ENCODE measurements around the gene TBC1D13. TPM values are rescaled to one million over a fixed set of nuclear protein-coding genes. Genes with fewer than 3 reads are reported as not detected.
"Not testable (repeated sequence)": the region's sequence is repeated elsewhere in the genome, so short reads cannot be mapped to it uniquely, and the experiment has no call there.

The TBC1D13 gene
- total and polyA plus RNA-seq, 10 of the 15 experiments (the other 5 are each of a cell fraction or from before 2014, with no cell fraction given) = 3.0 to 23.1 (median 16.5) TPM

DNA sequence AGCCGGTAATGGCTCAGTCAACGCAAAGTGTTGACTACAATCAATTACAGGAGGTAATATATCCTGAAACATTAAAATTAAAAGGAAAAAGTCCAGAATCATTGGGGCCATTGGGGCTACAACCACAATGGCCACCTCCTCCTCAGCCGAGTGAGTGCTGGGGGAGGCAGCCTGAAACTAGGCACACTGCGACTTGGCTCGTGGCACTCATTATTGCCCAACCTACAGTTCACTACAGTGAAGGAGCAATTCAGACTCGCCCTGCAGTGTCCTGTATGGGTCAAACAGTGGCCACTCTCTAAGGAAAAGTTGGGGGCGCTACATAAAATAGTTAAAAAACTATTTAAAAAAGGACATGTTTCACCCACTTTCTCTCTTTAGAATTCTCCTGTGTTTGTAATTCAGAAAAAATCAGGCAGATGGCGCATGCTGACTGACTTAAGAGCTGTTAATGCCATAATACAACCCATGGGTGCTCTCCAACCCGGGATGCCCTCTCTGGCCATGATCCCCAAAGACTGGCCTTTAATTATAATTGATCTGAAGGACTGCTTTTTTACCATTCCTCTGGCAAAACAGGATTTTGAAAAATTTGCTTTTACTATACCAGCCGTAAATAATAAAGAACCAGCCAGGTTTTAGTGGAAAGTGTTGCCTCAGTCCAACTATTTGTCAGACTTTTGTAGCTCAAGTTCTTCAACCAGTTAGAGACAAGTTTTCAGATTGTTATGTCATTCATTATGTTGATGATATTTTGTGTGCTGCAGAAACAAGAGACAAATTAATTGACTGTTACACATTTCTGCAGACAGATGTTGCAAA lies 64.9 kb downstream of the TBC1D13 start:
- not testable (repeated sequence) for FAIRE-seq, ATAC-seq

DNA sequence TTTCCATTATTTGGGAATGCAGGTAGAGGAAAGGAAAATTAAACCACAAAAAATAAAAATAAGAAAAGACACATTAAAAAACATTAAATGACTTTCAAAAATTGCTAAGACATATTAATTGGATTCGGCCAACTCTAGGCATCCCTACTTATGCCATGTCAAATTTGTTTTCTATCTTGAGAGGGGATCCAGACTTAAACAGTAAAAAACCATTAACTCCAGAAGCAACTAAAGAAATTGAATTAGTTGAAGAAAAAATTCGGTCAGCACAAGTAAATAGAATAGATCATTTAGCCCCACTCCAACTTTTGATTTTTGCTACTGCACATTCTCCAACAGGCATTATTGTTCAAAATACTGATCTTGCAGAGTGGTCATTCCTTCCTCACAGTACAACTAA lies 65.6 kb downstream of the TBC1D13 start:
- CTCF ChIA-PET = interaction anchor here (0.8 to 1.7 kb wide), 5 partner anchors 11 to 76 kb away, joined by 3 to 5 read pairs (median 3); partner anchors contain the start of genes KYAT1 and LRRC8A

More for the DNA sequence above, 64.9 kb downstream of the TBC1D13 start:
- 71% methylated on average over 10 of the region's 10 CpGs for WGBS (ENCODE audit: insufficient coverage, insufficient replicate concordance, low lambda C conversion rate, missing lambda C conversion rate)
- H3K27me3 ChIP-seq (replicated peaks in 1 of 2; ENCODE audit: control insufficient read depth in 2 of 2, insufficient read depth in 2 of 2, low read length in 1 of 2); H3K27ac ChIP-seq (ENCODE audit: control insufficient read depth, insufficient read depth); H3K9ac ChIP-seq (ENCODE audit: control insufficient read depth, insufficient read depth, low read length); SMC1A ChIA-PET (ENCODE audit: uncharacterized antibody, unreplicated experiment); RAD21 ChIA-PET (ENCODE audit: unreplicated experiment); H4K20me1 ChIP-seq (ENCODE audit: control insufficient read depth, insufficient read depth); POLR2A ChIA-PET; H3K9me3 ChIP-seq (replicated peaks; ENCODE audit: control insufficient read depth, insufficient read depth, low read length); H3K4me1 ChIP-seq (ENCODE audit: control insufficient read depth, insufficient read depth, low read length); H3K36me3 ChIP-seq (ENCODE audit: control insufficient read depth in 2 of 2, insufficient read depth in 2 of 2, low read length in 1 of 2); intact Hi-C loops (cut with micrococcal nuclease; ENCODE audit: unreplicated experiment); DNase-seq (ENCODE audit: low read depth, low spot score); H3K4me2 ChIP-seq (ENCODE audit: control insufficient read depth, insufficient read depth); H3K4me3 ChIP-seq; H2AFZ ChIP-seq (ENCODE audit: control insufficient read depth, low read depth, low read length); H3K79me2 ChIP-seq (ENCODE audit: control insufficient read depth, insufficient read depth, low read length); in situ Hi-C loops (cut with MboI); BruUV-seq (replicated peaks): not testable (repeated sequence)
- TF ChIP-seq CTCF (IDR thresholded peaks at IDR 0.05 in 2 of 3, conservative IDR thresholded peaks at IDR 0.05 in 1 of 3; ENCODE audit: control insufficient read depth in 2 of 3, extremely low read depth in 1 of 3, insufficient read depth in 1 of 3, low read depth in 3 of 3, low read length in 3 of 3) (peak; percentile 16 to 39 (median 28); a peak in 4 of 6 replicates), RAD21 (IDR thresholded peaks at IDR 0.05; ENCODE audit: insufficient read depth, low read depth, low read length) (0 out of 2 replicates have a peak, but pooled peaks have one; percentile 13)
- CTCF ChIA-PET = interaction anchor here (0.8 to 1.7 kb wide), 4 partner anchors 24 to 77 kb away, joined by 3 to 5 read pairs (median 4); partner anchors contain the start of genes KYAT1 and LRRC8A

GRCh38 chr9:128854454-128854853 lies 67.4 kb downstream of the TBC1D13 start:
- H4K20me1 ChIP-seq (ENCODE audit: control insufficient read depth, insufficient read depth); in situ Hi-C loops (cut with MboI); H3K4me1 ChIP-seq (ENCODE audit: control insufficient read depth, insufficient read depth, low read length); H3K4me2 ChIP-seq (ENCODE audit: control insufficient read depth, insufficient read depth); H3K9me3 ChIP-seq (replicated peaks; ENCODE audit: control insufficient read depth, insufficient read depth, low read length); H3K27ac ChIP-seq (ENCODE audit: control insufficient read depth, insufficient read depth); FAIRE-seq; intact Hi-C loops (cut with micrococcal nuclease; ENCODE audit: unreplicated experiment); H3K4me3 ChIP-seq; BruUV-seq (replicated peaks); DNase-seq (ENCODE audit: low read depth, low spot score); H3K27me3 ChIP-seq (replicated peaks in 1 of 2; ENCODE audit: control insufficient read depth in 2 of 2, insufficient read depth in 2 of 2, low read length in 1 of 2); RAD21 ChIA-PET (ENCODE audit: unreplicated experiment); POLR2A ChIA-PET; ATAC-seq; H3K36me3 ChIP-seq (ENCODE audit: control insufficient read depth in 2 of 2, insufficient read depth in 2 of 2, low read length in 1 of 2); H2AFZ ChIP-seq (ENCODE audit: control insufficient read depth, low read depth, low read length); H3K9ac ChIP-seq (ENCODE audit: control insufficient read depth, insufficient read depth, low read length); H3K79me2 ChIP-seq (ENCODE audit: control insufficient read depth, insufficient read depth, low read length): not testable (repeated sequence)
- SMC1A ChIA-PET (ENCODE audit: uncharacterized antibody, unreplicated experiment) = interaction anchor here (0.6 to 1.4 kb wide), 3 partner anchors 8 to 143 kb away, joined by 3 read pairs; no protein-coding TSS in a partner anchor
- CTCF ChIA-PET = interaction anchor here (0.9 kb wide), 2 partner anchors 26 to 74 kb away, joined by 3 read pairs; no protein-coding TSS in a partner anchor
- 96% methylated on average over 6 of the region's 6 CpGs for WGBS (ENCODE audit: insufficient coverage, insufficient replicate concordance, low lambda C conversion rate, missing lambda C conversion rate)

More for the DNA sequence above, 65.6 kb downstream of the TBC1D13 start:
- BruUV-seq (replicated peaks); POLR2A ChIA-PET; H3K27ac ChIP-seq (ENCODE audit: control insufficient read depth, insufficient read depth); H3K4me2 ChIP-seq (ENCODE audit: control insufficient read depth, insufficient read depth); FAIRE-seq; H3K9me3 ChIP-seq (replicated peaks; ENCODE audit: control insufficient read depth, insufficient read depth, low read length); H3K79me2 ChIP-seq (ENCODE audit: control insufficient read depth, insufficient read depth, low read length); ATAC-seq; H3K27me3 ChIP-seq (replicated peaks in 1 of 2; ENCODE audit: control insufficient read depth in 2 of 2, insufficient read depth in 2 of 2, low read length in 1 of 2); intact Hi-C loops (cut with micrococcal nuclease; ENCODE audit: unreplicated experiment); H3K36me3 ChIP-seq (ENCODE audit: control insufficient read depth in 2 of 2, insufficient read depth in 2 of 2, low read length in 1 of 2); H4K20me1 ChIP-seq (ENCODE audit: control insufficient read depth, insufficient read depth); in situ Hi-C loops (cut with MboI); H3K9ac ChIP-seq (ENCODE audit: control insufficient read depth, insufficient read depth, low read length); H3K4me1 ChIP-seq (ENCODE audit: control insufficient read depth, insufficient read depth, low read length); SMC1A ChIA-PET (ENCODE audit: uncharacterized antibody, unreplicated experiment); DNase-seq (ENCODE audit: low read depth, low spot score); H3K4me3 ChIP-seq; RAD21 ChIA-PET (ENCODE audit: unreplicated experiment); H2AFZ ChIP-seq (ENCODE audit: control insufficient read depth, low read depth, low read length): not testable (repeated sequence)
- WGBS (ENCODE audit: insufficient coverage, insufficient replicate concordance, low lambda C conversion rate, missing lambda C conversion rate) = 50% methylated on average over 2 of the region's 2 CpGs
